Measurements from ENCODE around the gene INPP5A. TPM values are rescaled to one million over a fixed set of nuclear protein-coding genes. Genes with fewer than 3 reads are reported as not detected.

INPP5A gene
- total RNA-seq, 1 experiment from 2014 or later, result 12.3 TPM

GRCh38 chr10:132698211-132698751 lies 160.7 kb downstream of the INPP5A start:
- H3K27ac ChIP-seq (ENCODE audit: low read depth, low read length), result no peak overlapping the region
- H3K79me2 ChIP-seq (ENCODE audit: insufficient read depth, low read length), result no peaks in the 10 kb centered on the region
- no peak for ATAC-seq
- no peak overlapping the region for H3K9ac ChIP-seq (ENCODE audit: low read length)
- BruUV-seq (replicated peaks), result no TSS peak
- H3K36me3 ChIP-seq (ENCODE audit: control insufficient read depth in 1 of 2, insufficient read depth in 2 of 2, low read length in 2 of 2), result no peaks in the 10 kb centered on the region
- H3K27me3 ChIP-seq (ENCODE audit: insufficient read depth, low read length), result no peaks in the 10 kb centered on the region
- RAD21 ChIA-PET (ENCODE audit: low non-redundant PET in 1 of 2, low total read pairs in 2 of 2, uncharacterized antibody in 2 of 2, unreplicated experiment in 2 of 2), result no interaction called here
- TF ChIP-seq CEBPB (IDR thresholded peaks at IDR 0.05; ENCODE audit: low read depth), result no peak
- intact Hi-C loops (cut with micrococcal nuclease), result no loop called here
- DNase-seq (ENCODE audit: low read depth, low spot score), result no peak
- no peaks in the 10 kb centered on the region for H4K20me1 ChIP-seq (ENCODE audit: insufficient read depth)
- H3K9me3 ChIP-seq (ENCODE audit: control insufficient read depth in 1 of 2, insufficient read depth in 1 of 2, low read depth in 1 of 2, low read length in 2 of 2), result no peaks in the 10 kb centered on the region
- no peak overlapping the region for H2AFZ ChIP-seq (ENCODE audit: low read depth, low read length, poor library complexity, severe bottlenecking)
- H3K4me2 ChIP-seq (ENCODE audit: low read length), result no peak overlapping the region
- H3K9me2 ChIP-seq (ENCODE audit: insufficient read depth), result no peaks in the 10 kb centered on the region
- POLR2A ChIA-PET, result no interaction called here
- no peaks in the 10 kb centered on the region for H3K4me1 ChIP-seq (ENCODE audit: control insufficient read depth in 1 of 2, insufficient read depth in 2 of 2, low read length in 2 of 2)
- H3K4me3 ChIP-seq (replicated peaks in 1 of 2; ENCODE audit: low read depth in 1 of 2, low read length in 2 of 2), result no peak overlapping the region
- CTCF ChIA-PET, result no interaction called here

- Histone ChIP-seq H3K4me2 (ENCODE audit: low read length) (no peak overlapping the region), H3K9ac (ENCODE audit: low read length) (no peak overlapping the region), H2AFZ (ENCODE audit: low read depth, low read length, poor library complexity, severe bottlenecking) (no peak overlapping the region), H3K27ac (ENCODE audit: low read depth, low read length) (no peak overlapping the region), H3K27me3 (ENCODE audit: insufficient read depth, low read length) (no peaks in the 10 kb centered on the region), H3K4me3 (replicated peaks in 1 of 2; ENCODE audit: low read depth in 1 of 2, low read length in 2 of 2) (no peak overlapping the region), H3K9me3 (ENCODE audit: control insufficient read depth in 1 of 2, insufficient read depth in 1 of 2, low read depth in 1 of 2, low read length in 2 of 2) (no peaks in the 10 kb centered on the region), H3K4me1 (ENCODE audit: control insufficient read depth in 1 of 2, insufficient read depth in 2 of 2, low read length in 2 of 2) (no peaks in the 10 kb centered on the region), H3K79me2 (ENCODE audit: insufficient read depth, low read length) (no peaks in the 10 kb centered on the region), H3K36me3 (ENCODE audit: control insufficient read depth in 1 of 2, insufficient read depth in 2 of 2, low read length in 2 of 2) (no peaks in the 10 kb centered on the region), H4K20me1 (ENCODE audit: insufficient read depth) (no peaks in the 10 kb centered on the region), H3K9me2 (ENCODE audit: insufficient read depth) (no peaks in the 10 kb centered on the region)
- ChIA-PET POLR2A (no interaction called here), CTCF (no interaction called here), RAD21 (ENCODE audit: low non-redundant PET in 1 of 2, low total read pairs in 2 of 2, uncharacterized antibody in 2 of 2, unreplicated experiment in 2 of 2) (no interaction called here)
- intact Hi-C loops (cut with micrococcal nuclease), result no loop called here
- BruUV-seq (replicated peaks), result no TSS peak
- ATAC-seq (no peak), DNase-seq (ENCODE audit: low read depth, low spot score) (no peak)
- TF ChIP-seq EGR1 (IDR thresholded peaks at IDR 0.05; ENCODE audit: low read depth) (no peak), EZH2 (IDR thresholded peaks at IDR 0.05) (no peak), RAD21 (IDR thresholded peaks at IDR 0.05; ENCODE audit: low read depth) (no peak), MAX (IDR thresholded peaks at IDR 0.05) (no peak), CTCF (IDR thresholded peaks at IDR 0.05 in 2 of 3, conservative IDR thresholded peaks at IDR 0.05 in 1 of 3; ENCODE audit: borderline replicate concordance in 1 of 3, insufficient read depth in 1 of 3, low read depth in 2 of 3, low read length in 2 of 3) (no peak), FOSL1 (IDR thresholded peaks at IDR 0.05; ENCODE audit: low read depth) (no peak), SP1 (IDR thresholded peaks at IDR 0.05; ENCODE audit: low read depth) (no peak), YY1 (IDR thresholded peaks at IDR 0.05; ENCODE audit: extremely low read depth, insufficient replicate concordance, low read depth, low read length) (no peak)
Observed at GRCh38 chr10:132698761-132699391, 161.3 kb downstream of the INPP5A start.
